ENCODE results near the gene CDH6. TPM values are rescaled to one million over a fixed set of nuclear protein-coding genes. Genes with fewer than 3 reads are reported as not detected.

CDH6 gene
- total and polyA plus RNA-seq, 2 donors (not counting 3 experiments of a cell fraction or from before 2014, with no cell fraction given): 0.06 TPM; not detected in 1

DNA sequence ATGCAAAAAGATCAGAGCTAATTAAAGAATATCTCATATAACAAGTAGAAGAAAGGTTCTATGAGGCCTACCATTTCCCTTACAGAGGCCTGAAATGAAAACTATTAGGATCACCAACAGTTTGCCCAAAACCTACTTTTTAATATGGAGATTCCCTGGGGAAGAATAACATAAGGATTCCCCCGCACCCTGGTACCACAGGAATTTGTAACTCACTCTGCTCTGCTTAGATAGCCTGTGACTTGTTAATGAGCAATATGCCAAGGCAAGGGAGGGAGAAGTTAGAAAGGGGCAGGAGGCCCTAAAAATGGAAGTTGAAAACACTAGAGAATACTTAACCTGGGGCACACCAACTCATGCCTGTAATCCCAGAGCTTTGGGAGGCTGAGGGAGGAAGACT is 107.0 kb downstream of the CDH6 start:
- Histone ChIP-seq H4K20me1 (replicated peaks; ENCODE audit: control insufficient read depth, extremely low read depth, insufficient read depth, low read length) (no peaks in the 10 kb centered on the region), H3K36me3 (ENCODE audit: control insufficient read depth in 2 of 2, extremely low read depth in 1 of 2, insufficient read depth in 2 of 2, low read length in 2 of 2) (no peaks in the 10 kb centered on the region), H2AFZ (ENCODE audit: low read depth, low read length) (no peak overlapping the region), H3K27me3 (ENCODE audit: control insufficient read depth in 2 of 2, insufficient read depth in 2 of 2, low read length in 2 of 2) (no peaks in the 10 kb centered on the region), H3K27ac (ENCODE audit: insufficient read depth, low read depth, low read length) (no peak overlapping the region), H3K79me2 (ENCODE audit: control insufficient read depth, insufficient read depth, low read length) (no peaks in the 10 kb centered on the region), H3K9me3 (replicated peaks; ENCODE audit: control insufficient read depth, insufficient read depth, low read length) (no peaks in the 10 kb centered on the region), H3K4me1 (ENCODE audit: control insufficient read depth, extremely low read depth, insufficient read depth, low read length) (no peaks in the 10 kb centered on the region), H3K9ac (replicated peaks; ENCODE audit: extremely low read depth, insufficient read depth, low read length) (no peak overlapping the region), H3K9me1 (replicated peaks; ENCODE audit: control insufficient read depth, extremely low read depth, insufficient read depth, low read length) (no peaks in the 10 kb centered on the region), H3K4me2 (ENCODE audit: insufficient read depth, low read length) (no peak overlapping the region), H3K4me3 (replicated peaks in 1 of 3; ENCODE audit: insufficient read depth in 1 of 3, low read depth in 1 of 3, low read length in 3 of 3) (no peak overlapping the region)
- ChIA-PET CTCF (no interaction called here), POLR2A (no interaction called here)
- intact Hi-C loops (cut with micrococcal nuclease) (no loop called here), dilution Hi-C loops (cut with MboI; ENCODE audit: extremely low pct_ligation_motif_present, low sequenced_read_pairs) (no loop called here)
- TF ChIP-seq MAX (IDR thresholded peaks at IDR 0.05; ENCODE audit: insufficient read depth, insufficient read length) (no peak), POLR2AphosphoS5 (IDR thresholded peaks at IDR 0.05; ENCODE audit: insufficient read depth, low read depth, low read length) (no peak), POLR2A (IDR thresholded peaks at IDR 0.05; ENCODE audit: low read depth, low read length) (no peak)
- DNase-seq (ENCODE audit: low read depth, low spot score): no peak
- no TSS peak for BruUV-seq (replicated peaks)
- FAIRE-seq: no peak

DNA sequence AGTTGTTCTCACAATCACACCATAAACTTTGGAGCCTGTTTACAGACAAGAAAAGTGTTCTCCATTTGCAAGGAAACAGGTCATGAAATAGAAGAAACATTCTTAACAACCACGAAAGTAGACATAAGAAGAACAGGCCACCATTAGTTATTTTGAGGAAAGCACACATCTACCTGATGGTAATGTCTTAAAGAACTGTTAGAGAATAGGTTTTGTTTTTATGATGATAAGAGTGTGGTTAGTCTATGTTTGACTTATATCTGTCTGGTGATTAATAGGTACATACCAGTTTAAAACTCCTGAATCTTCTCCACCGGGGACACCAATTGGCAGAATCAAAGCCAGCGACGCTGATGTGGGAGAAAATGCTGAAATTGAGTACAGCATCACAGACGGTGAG is 108.3 kb downstream of the CDH6 start:
- Histone ChIP-seq H3K9me3 (replicated peaks; ENCODE audit: control insufficient read depth, insufficient read depth, low read length) (no peaks in the 10 kb centered on the region), H3K4me2 (ENCODE audit: insufficient read depth, low read length) (no peak overlapping the region), H3K79me2 (ENCODE audit: control insufficient read depth, insufficient read depth, low read length) (no peaks in the 10 kb centered on the region), H3K4me1 (ENCODE audit: control insufficient read depth, extremely low read depth, insufficient read depth, low read length) (no peaks in the 10 kb centered on the region), H3K27me3 (ENCODE audit: control insufficient read depth in 2 of 2, insufficient read depth in 2 of 2, low read length in 2 of 2) (no peaks in the 10 kb centered on the region), H3K9ac (replicated peaks; ENCODE audit: extremely low read depth, insufficient read depth, low read length) (no peak overlapping the region), H4K20me1 (replicated peaks; ENCODE audit: control insufficient read depth, extremely low read depth, insufficient read depth, low read length) (no peaks in the 10 kb centered on the region), H3K9me1 (replicated peaks; ENCODE audit: control insufficient read depth, extremely low read depth, insufficient read depth, low read length) (no peaks in the 10 kb centered on the region), H3K4me3 (replicated peaks in 1 of 3; ENCODE audit: insufficient read depth in 1 of 3, low read depth in 1 of 3, low read length in 3 of 3) (no peak overlapping the region), H2AFZ (ENCODE audit: low read depth, low read length) (no peak overlapping the region), H3K36me3 (ENCODE audit: control insufficient read depth in 2 of 2, extremely low read depth in 1 of 2, insufficient read depth in 2 of 2, low read length in 2 of 2) (no peaks in the 10 kb centered on the region), H3K27ac (ENCODE audit: insufficient read depth, low read depth, low read length) (no peak overlapping the region)
- POLR2A ChIA-PET: no interaction called here
- dilution Hi-C loops (cut with MboI; ENCODE audit: extremely low pct_ligation_motif_present, low sequenced_read_pairs): no loop called here
- TF ChIP-seq FOS (IDR thresholded peaks at IDR 0.05; ENCODE audit: borderline replicate concordance, insufficient read depth, low read length) (no peak), GATA2 (IDR thresholded peaks at IDR 0.05; ENCODE audit: insufficient read depth, insufficient read length, low read depth, low read length) (no peak), MYC (IDR thresholded peaks at IDR 0.05; ENCODE audit: low read depth, low read length) (no peak), POLR2A (IDR thresholded peaks at IDR 0.05; ENCODE audit: low read depth, low read length) (no peak), JUN (IDR thresholded peaks at IDR 0.05; ENCODE audit: borderline replicate concordance, insufficient read depth, insufficient read length, low read depth) (no peak), POLR2AphosphoS5 (IDR thresholded peaks at IDR 0.05; ENCODE audit: insufficient read depth, low read depth, low read length) (no peak), EZH2 (IDR thresholded peaks at IDR 0.05; ENCODE audit: borderline replicate concordance, low read depth, low read length, severe bottlenecking) (no peak), MAX (IDR thresholded peaks at IDR 0.05; ENCODE audit: insufficient read depth, insufficient read length) (no peak)
- TF ChIP-seq, protein P1, sequence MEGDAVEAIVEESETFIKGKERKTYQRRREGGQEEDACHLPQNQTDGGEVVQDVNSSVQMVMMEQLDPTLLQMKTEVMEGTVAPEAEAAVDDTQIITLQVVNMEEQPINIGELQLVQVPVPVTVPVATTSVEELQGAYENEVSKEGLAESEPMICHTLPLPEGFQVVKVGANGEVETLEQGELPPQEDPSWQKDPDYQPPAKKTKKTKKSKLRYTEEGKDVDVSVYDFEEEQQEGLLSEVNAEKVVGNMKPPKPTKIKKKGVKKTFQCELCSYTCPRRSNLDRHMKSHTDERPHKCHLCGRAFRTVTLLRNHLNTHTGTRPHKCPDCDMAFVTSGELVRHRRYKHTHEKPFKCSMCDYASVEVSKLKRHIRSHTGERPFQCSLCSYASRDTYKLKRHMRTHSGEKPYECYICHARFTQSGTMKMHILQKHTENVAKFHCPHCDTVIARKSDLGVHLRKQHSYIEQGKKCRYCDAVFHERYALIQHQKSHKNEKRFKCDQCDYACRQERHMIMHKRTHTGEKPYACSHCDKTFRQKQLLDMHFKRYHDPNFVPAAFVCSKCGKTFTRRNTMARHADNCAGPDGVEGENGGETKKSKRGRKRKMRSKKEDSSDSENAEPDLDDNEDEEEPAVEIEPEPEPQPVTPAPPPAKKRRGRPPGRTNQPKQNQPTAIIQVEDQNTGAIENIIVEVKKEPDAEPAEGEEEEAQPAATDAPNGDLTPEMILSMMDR (IDR thresholded peaks at IDR 0.05; ENCODE audit: extremely low read depth in 1 of 2, insufficient read depth in 1 of 2, low read depth in 1 of 2, low read length in 2 of 2): no peak
- intact Hi-C loops (cut with micrococcal nuclease): no loop called here
- FAIRE-seq (no peak), DNase-seq (ENCODE audit: low read depth, low spot score) (no peak)
- no TSS peak for BruUV-seq (replicated peaks)
- CTCF ChIA-PET: no interaction called here
